GM15510 (cell line): ENCODE measurements around the gene SERINC5.

Experiments
- POLR2A ChIP-seq: IDR thresholded peaks from 3 replicates; pipeline ENCODE4 v1.6.1; 2011; ENCODE audit warnings: borderline replicate concordance; ENCODE audit not compliant: insufficient read length; ENCODE audit errors: extremely low read depth

Gene SERINC5

DNA sequence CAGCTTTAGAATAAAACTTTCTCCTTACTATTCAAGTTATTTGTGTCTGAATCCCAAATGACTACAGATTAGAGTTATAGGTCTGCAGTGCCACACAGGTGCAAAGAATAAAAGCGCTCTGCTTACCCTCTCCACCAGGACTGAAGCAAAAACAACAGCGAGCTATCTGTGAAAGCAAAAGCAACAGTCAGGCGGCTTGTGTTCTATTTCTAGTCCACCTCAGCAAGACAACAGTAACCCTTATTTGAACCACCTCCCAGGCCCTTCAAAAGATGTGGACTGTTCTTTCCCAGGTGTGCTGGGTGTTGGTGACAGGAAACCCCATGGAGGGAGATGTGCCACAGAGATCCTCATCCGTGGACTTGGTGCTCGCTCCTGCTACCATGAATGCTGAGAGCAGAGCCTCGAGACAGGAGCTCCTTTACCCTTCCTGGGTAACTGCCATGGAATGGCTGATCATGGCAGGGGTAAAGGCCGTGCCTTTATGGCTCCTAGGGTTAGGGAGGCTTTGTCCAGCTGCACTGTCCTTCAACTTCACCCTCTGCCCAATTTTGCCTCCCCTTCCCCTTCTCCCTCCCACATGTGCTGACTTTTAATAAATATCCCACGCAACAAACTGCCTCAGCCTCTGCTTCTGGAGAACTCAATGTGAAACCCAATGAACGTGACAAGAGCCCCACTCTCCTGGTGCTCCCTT, 108.6 kb downstream of the SERINC5 start:
- TF ChIP-seq POLR2A: no peak

GRCh38 chr5:80146046-80146445, 109.8 kb downstream of the SERINC5 start:
- TF ChIP-seq POLR2A: no peak

DNA sequence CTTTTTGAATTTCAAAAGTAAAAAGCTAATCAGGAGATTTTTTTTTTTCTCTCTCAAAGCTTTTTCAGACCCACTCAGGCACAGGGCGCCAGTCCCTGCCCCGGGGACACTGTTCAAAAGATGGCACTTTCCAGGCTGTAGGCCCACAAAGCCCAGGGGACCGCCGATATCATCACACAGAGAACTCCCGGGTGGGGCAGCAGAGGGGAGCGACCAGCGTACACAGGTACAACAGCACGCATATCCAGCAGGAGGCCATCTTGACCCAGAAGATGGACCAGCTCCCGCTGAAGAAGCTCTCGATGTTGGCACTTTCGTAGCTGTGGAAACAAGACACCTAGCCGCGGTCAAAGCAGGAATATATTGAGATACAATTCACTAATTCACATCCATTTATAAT, 112.4 kb downstream of the SERINC5 start:
- TF ChIP-seq POLR2A: no peak

- no peak for TF ChIP-seq POLR2A
Observed at GRCh38 chr5:80142996-80143395, 112.9 kb downstream of the SERINC5 start.

DNA sequence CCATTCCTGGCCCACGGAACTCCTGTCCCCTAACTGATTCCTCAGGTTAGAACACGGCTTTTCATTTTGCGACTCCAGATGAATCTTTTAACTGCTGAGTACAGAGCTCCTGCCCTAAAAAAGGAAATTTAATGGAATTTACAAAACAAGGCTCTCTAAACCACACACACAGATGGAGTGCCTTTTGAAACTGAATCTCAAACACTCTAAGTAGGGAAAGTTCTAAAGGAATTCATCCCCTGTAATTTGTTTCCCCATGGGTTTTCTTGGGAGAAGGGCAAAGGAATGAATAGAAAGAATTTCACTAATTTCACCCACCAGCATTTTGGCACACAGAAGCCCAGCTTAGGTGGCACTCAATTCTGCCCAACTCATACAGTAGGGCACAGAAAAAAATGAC, 114.2 kb downstream of the SERINC5 start:
- no peak for TF ChIP-seq POLR2A

DNA sequence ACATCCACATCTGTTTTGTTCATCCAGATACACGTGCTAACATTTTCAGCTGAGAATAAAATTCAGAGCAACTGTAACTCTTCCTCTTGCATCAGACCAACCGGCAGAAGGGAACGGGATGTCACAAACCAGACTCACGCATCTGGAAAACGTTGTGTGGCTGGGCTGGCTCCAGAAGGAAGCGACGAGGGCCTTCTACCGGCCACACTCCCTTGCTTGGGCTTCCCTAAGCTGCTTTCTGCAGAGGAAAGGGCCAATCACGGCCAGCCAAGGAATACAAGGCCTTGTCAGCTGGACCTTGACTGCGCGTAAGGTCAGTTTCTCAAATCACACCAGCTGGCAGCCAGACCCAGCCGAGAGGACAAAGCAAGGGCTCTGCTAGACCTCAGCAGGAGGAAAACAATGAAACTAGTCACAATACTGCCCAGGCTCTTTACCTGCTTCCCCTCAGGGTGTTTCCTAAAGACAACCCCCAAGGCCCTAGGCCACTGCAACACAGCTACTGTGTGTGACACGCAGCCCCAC, 114.6 kb downstream of the SERINC5 start:
- no peak for TF ChIP-seq POLR2A

DNA sequence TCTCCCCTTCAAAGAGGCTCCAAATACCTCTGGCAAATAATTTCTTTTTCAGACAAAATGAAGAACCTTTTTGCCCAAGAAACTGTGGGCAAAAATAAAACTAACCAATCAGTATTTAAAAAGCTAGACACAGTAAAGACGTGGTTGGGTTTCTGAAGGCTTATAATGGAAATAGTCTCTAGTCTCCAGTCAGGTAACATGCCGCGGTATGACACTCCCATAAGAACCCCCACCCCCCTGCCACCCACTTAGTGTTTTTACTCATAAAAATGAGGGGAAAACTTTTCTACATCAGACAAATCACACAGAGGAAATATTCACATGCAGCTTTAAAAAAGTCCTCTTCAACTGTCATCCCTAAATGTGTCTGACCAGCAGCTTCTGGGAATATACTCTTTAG, 115.4 kb downstream of the SERINC5 start:
- TF ChIP-seq POLR2A: no peak

DNA sequence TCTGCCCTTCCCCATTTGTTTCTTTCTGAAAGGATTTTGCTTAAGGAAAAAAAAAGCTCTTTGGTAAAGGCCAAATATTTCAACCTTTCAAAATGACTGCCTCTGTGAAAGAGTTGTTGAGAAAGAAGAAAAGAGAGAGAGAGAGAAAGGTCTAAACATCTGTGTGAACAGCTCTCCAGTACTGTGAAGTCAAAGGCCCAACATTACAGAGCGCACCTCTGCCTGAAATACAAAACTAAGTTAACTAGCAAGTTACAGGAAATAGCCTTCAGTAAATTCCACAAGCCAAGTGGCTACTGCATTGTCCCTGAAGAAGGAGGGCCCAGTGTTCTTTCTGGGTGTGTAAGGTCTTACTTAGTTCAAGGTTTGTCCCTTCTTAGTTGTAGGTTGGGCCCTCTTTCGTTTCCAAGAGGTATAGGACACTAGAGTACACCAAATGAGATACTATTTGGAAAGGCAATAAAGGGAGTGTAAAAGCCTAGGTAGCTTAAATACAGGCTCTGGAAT, 116.3 kb downstream of the SERINC5 start:
- no peak for TF ChIP-seq POLR2A

- no peak for TF ChIP-seq POLR2A
Observed at GRCh38 chr5:80138486-80138885, 117.4 kb downstream of the SERINC5 start.

DNA sequence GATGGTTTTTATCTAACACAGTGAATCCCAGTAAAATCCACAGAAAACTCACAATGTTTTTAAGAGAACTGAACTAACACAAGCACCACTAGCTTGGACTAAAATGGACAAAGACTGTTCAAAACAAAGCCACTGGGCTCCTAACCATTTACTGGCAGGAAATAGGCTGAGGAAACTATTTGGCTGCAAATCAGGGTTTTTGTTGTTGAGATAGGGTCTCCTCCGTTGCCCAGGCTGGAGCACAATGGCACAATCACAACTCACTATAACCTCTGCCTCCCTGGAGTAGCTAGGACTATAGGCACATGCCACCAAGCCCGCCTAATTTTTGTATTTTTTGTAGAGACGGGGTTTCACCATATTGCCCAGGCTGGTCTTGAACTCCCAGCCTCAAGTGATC, 121.0 kb downstream of the SERINC5 start:
- no peak for TF ChIP-seq POLR2A

GRCh38 chr5:80129146-80129545, 126.7 kb downstream of the SERINC5 start:
- TF ChIP-seq POLR2A: no peak

DNA sequence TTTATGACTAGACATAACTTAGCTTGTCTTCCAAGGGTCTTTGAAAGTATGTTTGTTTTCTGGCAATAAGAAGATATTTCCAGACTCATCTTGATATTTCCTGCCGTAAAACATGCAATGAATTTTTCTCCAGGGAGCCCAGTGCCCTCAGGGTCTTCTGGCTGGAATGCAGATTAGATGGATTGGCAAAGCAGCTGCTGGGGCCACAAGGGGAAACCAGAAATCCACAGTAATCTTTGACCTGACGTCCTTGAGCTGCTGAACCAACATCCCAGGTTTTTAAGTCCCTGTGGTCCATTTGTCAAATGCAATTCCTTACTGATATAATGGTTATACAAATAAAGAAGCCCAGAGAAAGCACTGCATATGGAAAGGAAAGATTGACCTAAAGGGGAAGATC, 127.7 kb downstream of the SERINC5 start:
- no peak for TF ChIP-seq POLR2A

GRCh38 chr5:80127116-80127552, 128.7 kb downstream of the SERINC5 start:
- TF ChIP-seq POLR2A: no peak

- no peak for TF ChIP-seq POLR2A
Observed at GRCh38 chr5:80125962-80126480, 129.8 kb downstream of the SERINC5 start.

DNA sequence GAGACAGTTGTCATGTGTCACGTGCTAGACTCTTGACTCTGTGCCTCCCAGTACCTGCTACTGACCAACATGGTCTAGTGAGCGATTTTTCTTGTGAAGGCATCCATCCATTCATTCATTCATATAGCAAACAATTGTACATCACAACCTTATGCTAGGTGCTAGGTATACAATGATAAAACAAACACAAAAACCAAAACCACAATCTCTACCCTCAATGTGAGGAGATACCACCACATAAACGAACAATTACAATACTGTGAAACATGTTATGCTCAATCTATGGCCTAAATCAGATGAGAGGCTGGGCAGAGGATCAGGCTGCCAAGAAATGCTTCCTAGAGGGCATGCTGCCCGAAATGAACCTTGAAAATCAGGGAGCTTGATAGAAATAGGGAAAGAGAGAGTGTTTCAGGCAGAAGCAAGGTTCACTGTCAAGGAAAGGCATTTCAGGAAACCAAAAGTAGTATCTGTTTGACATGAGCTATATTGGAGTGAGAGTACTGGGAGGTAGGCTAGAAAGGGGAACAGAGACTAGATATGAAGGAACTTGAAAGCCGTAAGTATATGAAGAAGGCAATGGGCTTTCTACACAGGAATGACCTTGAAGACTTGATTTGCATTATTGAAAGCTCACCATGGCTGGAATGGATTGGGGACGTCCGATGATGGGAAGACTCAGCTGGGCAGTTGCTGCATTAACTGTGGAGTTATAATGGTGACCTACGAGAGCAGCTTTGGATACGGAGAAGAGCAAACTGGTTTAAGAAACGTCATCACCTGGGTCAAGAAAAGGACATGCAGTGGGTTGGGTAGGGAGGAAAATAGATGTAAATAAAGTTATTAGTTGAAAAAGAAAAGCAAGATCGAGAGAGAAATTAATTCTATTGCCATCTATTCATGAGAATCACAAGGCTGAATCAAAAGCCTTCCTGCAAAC, 130.6 kb downstream of the SERINC5 start:
- no peak for TF ChIP-seq POLR2A
